Stomach (tissue), 4 donors: ENCODE measurements around the gene TBK1.

ENCODE experiments used
- CTCF ChIP-seq, 7 experiments: fragments of 450-650 bp in 4 of 7; fragments of 200-600 bp in 3 of 7; sonication (generic) in 3 of 7; IDR thresholded peaks; one replicate each; pipeline ENCODE4 v1.5.1; 2016 to 2019; ENCODE audit warnings: antibody characterized with exemption in 7 of 7, control low read depth in 2 of 7, mild to moderate bottlenecking in 1 of 7
- POLR2A ChIP-seq, 4 donors: fragments of 450-650 bp; IDR thresholded peaks; one replicate each; pipeline ENCODE4 v1.6.1; 2016; ENCODE audit warnings: antibody characterized with exemption in 4 of 4, control low read depth in 2 of 4, mild to moderate bottlenecking in 1 of 4, moderate library complexity in 1 of 4
- POLR2AphosphoS5 ChIP-seq, 3 donors: sonication (generic); formaldehyde crosslinking; IDR thresholded peaks; one replicate each; pipeline ENCODE4 v1.6.1; 2016; ENCODE audit warnings: antibody characterized with exemption in 3 of 3

- TF ChIP-seq CTCF (IDR thresholded peaks at IDR 0.05) = no peak
- no peak for TF ChIP-seq POLR2A (IDR thresholded peaks at IDR 0.05)
- no peak for TF ChIP-seq POLR2AphosphoS5 (IDR thresholded peaks at IDR 0.05)
Measured at GRCh38 chr12:64493513-64493912, 41.6 kb downstream of the TBK1 start.
